Gastrocnemius medialis (tissue), 4 donors: ENCODE measurements around the gene HOXB5. TPM values are rescaled to one million over a fixed set of nuclear protein-coding genes. Genes with fewer than 3 reads are reported as not detected.

Experiments used
- ATAC-seq, 2 donors: fragments of 150-250 bp; one replicate each; pipeline ENCODE4 v1.9.1; 2016
- DNase-seq, 2 donors: peaks; one replicate each; pipeline ENCODE4 v3.0.0-alpha.2; 2019
- H3K27ac ChIP-seq, 4 donors: fragments of 200-600 bp; sonication (generic); 1 replicate in 1 of 4; 2 replicates in 3 of 4; pipeline ENCODE4 v1.5.1; 2016 to 2018; ENCODE audit warnings: mild to moderate bottlenecking in 2 of 4, moderate library complexity in 1 of 4
- H3K27me3 ChIP-seq, 3 donors: fragments of 200-600 bp; sonication (generic) in 2 of 3; 1 replicate in 1 of 3; 2 replicates in 2 of 3; pipeline versions ENCODE4 v1.5.1 to v1.6.0; 2016 to 2019; ENCODE audit warnings: mild to moderate bottlenecking in 1 of 3, moderate library complexity in 1 of 3
- H3K36me3 ChIP-seq, 2 donors: fragments of 200-600 bp; sonication (generic) in 1 of 2; one replicate each; pipeline ENCODE4 v1.5.1; 2017 to 2018
- H3K4me1 ChIP-seq, 2 donors: fragments of 200-600 bp; sonication (generic) in 1 of 2; one replicate each; pipeline ENCODE4 v1.5.1; 2016 to 2017; ENCODE audit warnings: mild to moderate bottlenecking in 2 of 2
- H3K4me3 ChIP-seq, 4 donors: fragments of 200-600 bp; sonication (generic) in 3 of 4; 1 replicate in 1 of 4; 2 replicates in 3 of 4; pipeline ENCODE4 v1.5.1; 2016 to 2019; ENCODE audit warnings: mild to moderate bottlenecking in 2 of 4
- H3K9me3 ChIP-seq, 3 donors: fragments of 200-600 bp; sonication (generic) in 2 of 3; 1 replicate in 1 of 3; 2 replicates in 2 of 3; pipeline ENCODE4 v1.5.1; 2016 to 2019
- POLR2A ChIP-seq, 2 donors: fragments of 450-650 bp; IDR thresholded peaks; one replicate each; pipeline ENCODE4 v1.6.1; 2017; ENCODE audit warnings: antibody characterized with exemption in 2 of 2, mild to moderate bottlenecking in 2 of 2, moderate library complexity in 2 of 2
- in situ Hi-C, 4 donors: fragments of 200-750 bp; cut with MboI; loops; one replicate each; pipeline versions ENCODE4 v1.15.0 to v1.8.0; 2017; ENCODE audit warnings: low sequenced_read_pairs in 4 of 4
- intact Hi-C: fragments of 100-400 bp; cut with DNase I; formaldehyde crosslinking; loops from one replicate; pipeline ENCODE4 v1.15.1; 2023; ENCODE audit warnings: low total_unique reads
- total RNA-seq, 4 donors: library from RNA; depleted of rRNA; stranded (reverse); fragments of >200 nt; gene quantifications; one replicate each; pipeline versions ENCODE4 v1.1.0 to v1.2.3, GENCODE V29; 2016
- TF ChIP-seq, protein P1 (sequence below), 5 experiments: fragments of 450-650 bp in 3 of 5; fragments of 200-600 bp in 2 of 5; sonication (generic) in 2 of 5; IDR thresholded peaks in 4 of 5; conservative IDR thresholded peaks in 1 of 5; 1 replicate in 4 of 5; 2 replicates in 1 of 5; pipeline ENCODE4 v1.5.1; 2016 to 2019; ENCODE audit warnings: antibody characterized with exemption in 5 of 5, mild to moderate bottlenecking in 3 of 5, moderate library complexity in 3 of 5

HOXB5 gene
- total RNA-seq, 4 donors from 2014 or later, result not detected

DNA sequence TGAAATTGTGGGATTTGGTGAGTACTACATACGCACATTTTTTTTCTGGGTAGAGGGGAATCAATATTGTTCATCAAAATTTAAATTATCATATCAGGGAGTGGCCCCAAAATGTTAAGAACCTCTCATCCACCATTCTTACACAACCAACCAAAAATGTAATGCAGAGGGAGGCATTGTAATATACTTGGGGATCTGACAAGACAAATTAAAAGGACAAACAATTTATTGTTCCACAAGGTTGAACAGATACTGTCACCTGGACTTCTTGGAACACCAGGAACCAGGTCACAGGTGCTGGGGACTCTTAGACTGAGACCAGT, 47.2 kb upstream of the HOXB5 start:
- in situ Hi-C loops, result loop anchor here in 1 of 4 donors (25.0 kb wide), 1 partner anchor 96 kb away; the partner anchor contains the start of gene HOXB13
- no peaks in the 10 kb centered on the region for H3K4me1 ChIP-seq
- no peak overlapping the region for H3K27ac ChIP-seq
- intact Hi-C loops, result no loop called here
- ATAC-seq (no peak), DNase-seq (no peak)
- TF ChIP-seq POLR2A (IDR thresholded peaks at IDR 0.05), result no peak
- TF ChIP-seq, protein P1, sequence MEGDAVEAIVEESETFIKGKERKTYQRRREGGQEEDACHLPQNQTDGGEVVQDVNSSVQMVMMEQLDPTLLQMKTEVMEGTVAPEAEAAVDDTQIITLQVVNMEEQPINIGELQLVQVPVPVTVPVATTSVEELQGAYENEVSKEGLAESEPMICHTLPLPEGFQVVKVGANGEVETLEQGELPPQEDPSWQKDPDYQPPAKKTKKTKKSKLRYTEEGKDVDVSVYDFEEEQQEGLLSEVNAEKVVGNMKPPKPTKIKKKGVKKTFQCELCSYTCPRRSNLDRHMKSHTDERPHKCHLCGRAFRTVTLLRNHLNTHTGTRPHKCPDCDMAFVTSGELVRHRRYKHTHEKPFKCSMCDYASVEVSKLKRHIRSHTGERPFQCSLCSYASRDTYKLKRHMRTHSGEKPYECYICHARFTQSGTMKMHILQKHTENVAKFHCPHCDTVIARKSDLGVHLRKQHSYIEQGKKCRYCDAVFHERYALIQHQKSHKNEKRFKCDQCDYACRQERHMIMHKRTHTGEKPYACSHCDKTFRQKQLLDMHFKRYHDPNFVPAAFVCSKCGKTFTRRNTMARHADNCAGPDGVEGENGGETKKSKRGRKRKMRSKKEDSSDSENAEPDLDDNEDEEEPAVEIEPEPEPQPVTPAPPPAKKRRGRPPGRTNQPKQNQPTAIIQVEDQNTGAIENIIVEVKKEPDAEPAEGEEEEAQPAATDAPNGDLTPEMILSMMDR (IDR thresholded peaks at IDR 0.05 in 4 of 5, conservative IDR thresholded peaks at IDR 0.05 in 1 of 5), result no peak
- no peaks in the 10 kb centered on the region for H3K36me3 ChIP-seq
- H3K9me3 ChIP-seq, result no peaks in the 10 kb centered on the region
- peaks cover 86 to 100% (median 99%) of the 10 kb centered on the region in 3 donors for H3K27me3 ChIP-seq
- H3K4me3 ChIP-seq, result no peak overlapping the region

DNA sequence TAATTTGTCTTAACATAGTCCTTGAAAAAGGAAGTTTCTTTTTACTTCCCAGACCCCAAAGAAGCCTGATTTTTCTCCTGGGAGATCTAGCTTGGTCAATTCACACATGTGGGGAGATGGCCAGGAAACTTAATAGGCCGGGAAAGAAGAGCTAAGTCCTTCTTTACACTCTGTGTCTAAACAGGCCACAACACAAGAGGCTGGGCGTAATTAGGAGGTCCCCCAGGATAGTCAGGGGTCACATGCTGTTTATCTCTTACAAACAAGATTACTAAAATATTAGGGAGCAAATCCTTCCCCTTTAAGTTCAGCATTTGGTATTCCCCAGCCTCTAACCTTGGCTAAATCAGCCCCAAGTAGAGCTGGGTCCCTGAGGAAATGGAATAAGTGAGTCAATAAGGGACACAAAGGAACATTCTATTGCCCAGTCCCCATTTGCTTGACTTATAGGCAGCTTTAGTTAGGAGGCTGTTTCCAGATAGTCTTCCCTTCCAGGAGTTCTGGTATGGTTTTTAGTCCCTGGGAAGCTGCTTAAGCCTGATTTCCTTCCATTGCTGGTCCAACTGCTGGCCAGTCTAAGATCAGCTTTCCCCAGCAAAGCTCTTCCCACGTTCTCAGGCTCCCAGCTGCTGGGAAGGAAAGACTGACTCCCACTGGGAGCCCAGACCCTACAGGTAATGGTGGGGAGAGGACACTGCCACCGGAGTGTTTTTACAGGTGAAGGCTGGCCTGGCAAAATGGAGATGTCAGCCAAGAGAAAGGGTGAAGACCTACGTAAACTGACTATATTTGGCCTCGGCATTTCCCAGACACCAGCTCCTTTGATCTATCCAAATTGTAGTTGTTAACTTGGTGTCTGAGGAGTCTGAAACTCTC, 46.6 kb upstream of the HOXB5 start:
- Histone ChIP-seq H3K4me1 (no peaks in the 10 kb centered on the region), H3K27me3 (peaks cover 86 to 100% (median 99%) of the 10 kb centered on the region in 3 donors), H3K27ac (no peak overlapping the region), H3K36me3 (no peaks in the 10 kb centered on the region), H3K9me3 (no peaks in the 10 kb centered on the region), H3K4me3 (no peak overlapping the region)
- TF ChIP-seq POLR2A (IDR thresholded peaks at IDR 0.05), result no peak
- TF ChIP-seq, protein P1 (IDR thresholded peaks at IDR 0.05 in 4 of 5, conservative IDR thresholded peaks at IDR 0.05 in 1 of 5), result no peak
- in situ Hi-C loops (loop anchor here in 1 of 4 donors (25.0 kb wide), 1 partner anchor 97 kb away; the partner anchor contains the start of gene HOXB13), intact Hi-C loops (no loop called here)
- ATAC-seq (no peak), DNase-seq (no peak)

DNA sequence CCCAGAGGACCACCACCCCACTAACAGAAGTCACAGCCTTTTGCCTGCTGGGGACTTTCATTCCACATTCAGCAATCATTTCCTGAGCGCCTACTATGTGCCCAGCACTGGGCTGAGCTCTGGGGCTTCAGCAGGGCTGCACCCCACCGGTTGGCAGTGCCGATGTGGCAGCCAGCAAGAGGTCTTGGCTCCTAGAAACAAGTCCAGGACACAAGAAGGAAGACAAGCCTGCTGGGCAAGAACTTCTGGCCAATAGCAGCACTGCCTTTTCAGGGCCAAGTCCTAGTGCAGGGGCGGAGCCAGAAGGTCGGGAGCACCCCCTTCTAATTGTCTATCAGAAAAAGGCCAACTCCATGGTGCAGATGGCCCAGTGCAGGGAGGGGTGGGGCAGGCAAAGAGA, 45.6 kb upstream of the HOXB5 start:
- Histone ChIP-seq H3K4me3 (no peak overlapping the region), H3K27ac (no peak overlapping the region), H3K27me3 (peaks cover 86 to 100% (median 100%) of the 10 kb centered on the region in 3 donors), H3K9me3 (no peaks in the 10 kb centered on the region), H3K4me1 (no peaks in the 10 kb centered on the region), H3K36me3 (no peaks in the 10 kb centered on the region)
- no peak for TF ChIP-seq POLR2A (IDR thresholded peaks at IDR 0.05)
- TF ChIP-seq, protein P1 (IDR thresholded peaks at IDR 0.05 in 4 of 5, conservative IDR thresholded peaks at IDR 0.05 in 1 of 5), result no peak
- in situ Hi-C loops, result loop anchor here in 1 of 4 donors (25.0 kb wide), 1 partner anchor 98 kb away; the partner anchor contains the start of gene HOXB13
- intact Hi-C loops, result no loop called here
- DNase-seq, result no peak
- ATAC-seq, result no peak

DNA sequence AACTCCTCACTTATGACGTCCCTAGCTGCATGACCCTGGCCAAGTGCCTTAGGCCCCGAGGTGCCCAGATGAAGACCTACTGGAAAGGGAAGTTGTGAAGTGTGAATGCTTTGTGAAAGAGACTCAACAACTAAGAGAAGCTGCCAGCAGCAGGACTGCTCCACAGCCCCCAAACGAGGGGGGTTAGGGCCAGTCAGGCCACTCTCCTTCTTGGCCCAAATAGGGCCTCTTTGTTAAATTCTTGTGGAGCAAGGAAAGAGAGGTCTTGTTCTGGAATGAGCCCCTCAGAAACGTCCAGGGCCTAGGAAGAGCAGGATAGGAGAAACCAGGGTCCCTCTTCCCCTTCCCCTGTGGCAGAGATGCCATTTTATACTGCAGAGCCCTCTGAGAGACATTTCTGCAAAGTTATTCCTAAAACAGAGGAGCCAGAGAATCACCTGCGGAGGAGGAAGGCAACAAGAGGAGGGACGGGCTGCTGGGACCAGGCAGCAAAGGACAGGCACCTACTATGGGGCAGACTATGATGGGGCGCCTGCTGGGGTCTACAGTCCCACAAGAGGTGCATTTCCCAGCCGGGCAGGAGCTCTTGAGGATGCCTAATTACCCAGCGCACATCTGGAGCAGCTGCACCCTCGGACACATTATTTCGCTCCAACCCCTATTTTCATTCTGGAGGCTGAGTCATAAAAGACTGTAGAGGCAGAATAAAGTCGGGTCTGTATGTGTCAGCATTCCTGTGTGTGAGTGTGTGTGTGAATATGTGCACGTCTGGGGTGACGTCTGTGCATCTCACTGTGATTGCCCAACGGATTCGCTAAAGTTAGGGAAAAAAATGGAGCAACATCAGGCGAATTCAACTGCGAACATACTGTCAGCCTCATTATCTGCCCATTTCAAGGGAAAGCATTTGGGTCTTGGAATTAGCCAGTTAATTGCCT, 44.0 kb upstream of the HOXB5 start:
- no peak overlapping the region for H3K4me3 ChIP-seq
- ATAC-seq (no peak), DNase-seq (no peak)
- in situ Hi-C loops, result loop anchor here in 1 of 4 donors (25.0 kb wide), 1 partner anchor 100 kb away; the partner anchor contains the start of gene HOXB13
- H3K27me3 ChIP-seq, result peaks cover 91 to 100% (median 100%) of the 10 kb centered on the region in 3 donors
- H3K27ac ChIP-seq, result no peak overlapping the region
- H3K36me3 ChIP-seq, result no peaks in the 10 kb centered on the region
- TF ChIP-seq POLR2A (IDR thresholded peaks at IDR 0.05), result no peak
- TF ChIP-seq, protein P1 (IDR thresholded peaks at IDR 0.05 in 4 of 5, conservative IDR thresholded peaks at IDR 0.05 in 1 of 5), result no peak
- no peaks in the 10 kb centered on the region for H3K4me1 ChIP-seq
- intact Hi-C loops, result no loop called here
- H3K9me3 ChIP-seq, result no peaks in the 10 kb centered on the region
